Measurements from ENCODE around the gene CTDSP1.

CTDSP1 gene, protein sequence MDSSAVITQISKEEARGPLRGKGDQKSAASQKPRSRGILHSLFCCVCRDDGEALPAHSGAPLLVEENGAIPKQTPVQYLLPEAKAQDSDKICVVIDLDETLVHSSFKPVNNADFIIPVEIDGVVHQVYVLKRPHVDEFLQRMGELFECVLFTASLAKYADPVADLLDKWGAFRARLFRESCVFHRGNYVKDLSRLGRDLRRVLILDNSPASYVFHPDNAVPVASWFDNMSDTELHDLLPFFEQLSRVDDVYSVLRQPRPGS

DNA sequence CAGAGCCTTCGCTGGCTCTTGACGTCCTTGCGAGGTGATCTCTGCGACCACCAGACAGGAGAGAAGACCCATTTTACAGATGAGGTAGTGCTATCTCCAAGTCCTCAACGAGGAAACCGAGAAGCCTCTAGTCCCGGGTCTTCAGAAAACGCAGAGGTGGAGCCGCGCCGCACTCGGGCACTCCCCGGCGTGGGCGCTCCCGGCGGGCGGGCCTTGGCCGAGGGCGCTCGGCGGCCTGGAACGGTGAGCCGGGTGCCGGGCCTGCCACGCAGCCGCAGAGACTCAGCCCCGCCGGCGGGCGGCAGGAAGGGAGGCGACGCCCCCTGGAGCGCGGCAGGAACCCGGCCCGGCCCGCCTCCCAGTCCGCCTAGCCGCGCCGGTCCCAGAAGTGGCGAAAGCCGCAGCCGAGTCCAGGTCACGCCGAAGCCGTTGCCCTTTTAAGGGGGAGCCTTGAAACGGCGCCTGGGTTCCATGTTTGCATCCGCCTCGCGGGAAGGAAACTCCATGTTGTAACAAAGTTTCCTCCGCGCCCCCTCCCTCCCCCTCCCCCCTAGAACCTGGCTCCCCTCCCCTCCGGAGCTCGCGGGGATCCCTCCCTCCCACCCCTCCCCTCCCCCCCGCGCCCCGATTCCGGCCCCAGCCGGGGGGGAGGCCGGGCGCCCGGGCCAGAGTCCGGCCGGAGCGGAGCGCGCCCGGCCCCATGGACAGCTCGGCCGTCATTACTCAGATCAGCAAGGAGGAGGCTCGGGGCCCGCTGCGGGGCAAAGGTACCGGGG, at the start of gene CTDSP1:
CTDSP1 (plus strand) TSS at position 478 of the 776 bp plus-strand sequence; CDS start at position 701, 223 bp downstream.
- H3K4me3 ChIP-seq (ENCODE audit: low read length) = peak within 1 kb of the TSS; percentile 74
- TF ChIP-seq, protein P1, sequence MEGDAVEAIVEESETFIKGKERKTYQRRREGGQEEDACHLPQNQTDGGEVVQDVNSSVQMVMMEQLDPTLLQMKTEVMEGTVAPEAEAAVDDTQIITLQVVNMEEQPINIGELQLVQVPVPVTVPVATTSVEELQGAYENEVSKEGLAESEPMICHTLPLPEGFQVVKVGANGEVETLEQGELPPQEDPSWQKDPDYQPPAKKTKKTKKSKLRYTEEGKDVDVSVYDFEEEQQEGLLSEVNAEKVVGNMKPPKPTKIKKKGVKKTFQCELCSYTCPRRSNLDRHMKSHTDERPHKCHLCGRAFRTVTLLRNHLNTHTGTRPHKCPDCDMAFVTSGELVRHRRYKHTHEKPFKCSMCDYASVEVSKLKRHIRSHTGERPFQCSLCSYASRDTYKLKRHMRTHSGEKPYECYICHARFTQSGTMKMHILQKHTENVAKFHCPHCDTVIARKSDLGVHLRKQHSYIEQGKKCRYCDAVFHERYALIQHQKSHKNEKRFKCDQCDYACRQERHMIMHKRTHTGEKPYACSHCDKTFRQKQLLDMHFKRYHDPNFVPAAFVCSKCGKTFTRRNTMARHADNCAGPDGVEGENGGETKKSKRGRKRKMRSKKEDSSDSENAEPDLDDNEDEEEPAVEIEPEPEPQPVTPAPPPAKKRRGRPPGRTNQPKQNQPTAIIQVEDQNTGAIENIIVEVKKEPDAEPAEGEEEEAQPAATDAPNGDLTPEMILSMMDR (conservative IDR thresholded peaks at IDR 0.05; ENCODE audit: low read depth, low read length) = no peak
- peak; percentile 87 for DNase-seq (ENCODE audit: low read depth)

DNA sequence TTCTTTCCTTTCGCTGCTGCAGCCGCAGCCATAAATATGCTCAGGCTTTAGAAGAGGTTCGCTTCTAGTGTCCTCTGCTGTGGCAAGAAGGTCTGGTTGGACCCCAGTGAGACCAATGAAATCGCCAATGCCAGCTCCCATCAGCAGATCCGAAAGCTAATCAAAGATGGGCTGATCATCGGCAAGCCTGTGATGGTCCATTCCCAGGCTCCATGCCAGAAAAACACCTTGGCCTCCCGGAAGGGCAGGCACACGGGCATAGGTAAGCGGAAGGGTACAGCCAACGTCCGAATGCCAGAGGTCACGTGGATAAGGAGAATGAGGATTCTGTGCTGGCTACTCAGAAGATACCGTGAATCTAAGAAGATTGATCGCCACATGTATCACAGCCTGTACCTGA, 45.6 kb upstream of the CTDSP1 start:
- H3K4me3 ChIP-seq (ENCODE audit: low read length) = no peak overlapping the region
- TF ChIP-seq, protein P1 (conservative IDR thresholded peaks at IDR 0.05; ENCODE audit: low read depth, low read length) = no peak
- no peak for DNase-seq (ENCODE audit: low read depth)

DNA sequence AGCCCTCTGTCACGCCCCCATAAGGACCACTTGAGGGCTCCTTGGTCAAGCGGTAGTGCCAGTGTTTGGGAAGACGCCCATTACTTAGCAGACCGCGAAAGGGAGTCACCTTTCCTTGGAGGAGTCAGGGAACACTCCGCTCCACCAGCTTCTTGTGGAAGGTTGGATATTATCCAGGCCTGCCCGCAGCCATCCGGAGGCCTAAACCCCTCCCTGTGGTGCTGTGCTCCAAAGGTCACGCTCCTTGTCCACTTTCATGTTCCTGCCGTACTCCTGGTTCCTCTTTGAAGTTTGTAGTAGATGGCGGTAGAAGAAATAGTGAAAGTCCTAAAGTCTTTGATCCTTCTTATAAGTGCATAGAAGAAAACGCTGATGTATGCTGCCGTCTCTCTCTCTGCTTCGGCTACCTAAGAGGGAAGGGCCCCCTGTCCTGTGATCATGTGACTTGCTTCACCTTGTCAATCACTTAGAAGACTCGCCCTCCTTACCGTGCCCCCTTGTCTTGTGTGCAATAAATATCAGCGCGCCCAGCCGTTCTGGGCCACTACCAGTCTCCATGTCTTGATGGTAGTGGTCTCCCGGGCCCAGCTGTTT, 44.7 kb upstream of the CTDSP1 start:
- DNase-seq (ENCODE audit: low read depth) = no peak
- TF ChIP-seq, protein P1 (conservative IDR thresholded peaks at IDR 0.05; ENCODE audit: low read depth, low read length) = no peak
- H3K4me3 ChIP-seq (ENCODE audit: low read length) = no peak overlapping the region

DNA sequence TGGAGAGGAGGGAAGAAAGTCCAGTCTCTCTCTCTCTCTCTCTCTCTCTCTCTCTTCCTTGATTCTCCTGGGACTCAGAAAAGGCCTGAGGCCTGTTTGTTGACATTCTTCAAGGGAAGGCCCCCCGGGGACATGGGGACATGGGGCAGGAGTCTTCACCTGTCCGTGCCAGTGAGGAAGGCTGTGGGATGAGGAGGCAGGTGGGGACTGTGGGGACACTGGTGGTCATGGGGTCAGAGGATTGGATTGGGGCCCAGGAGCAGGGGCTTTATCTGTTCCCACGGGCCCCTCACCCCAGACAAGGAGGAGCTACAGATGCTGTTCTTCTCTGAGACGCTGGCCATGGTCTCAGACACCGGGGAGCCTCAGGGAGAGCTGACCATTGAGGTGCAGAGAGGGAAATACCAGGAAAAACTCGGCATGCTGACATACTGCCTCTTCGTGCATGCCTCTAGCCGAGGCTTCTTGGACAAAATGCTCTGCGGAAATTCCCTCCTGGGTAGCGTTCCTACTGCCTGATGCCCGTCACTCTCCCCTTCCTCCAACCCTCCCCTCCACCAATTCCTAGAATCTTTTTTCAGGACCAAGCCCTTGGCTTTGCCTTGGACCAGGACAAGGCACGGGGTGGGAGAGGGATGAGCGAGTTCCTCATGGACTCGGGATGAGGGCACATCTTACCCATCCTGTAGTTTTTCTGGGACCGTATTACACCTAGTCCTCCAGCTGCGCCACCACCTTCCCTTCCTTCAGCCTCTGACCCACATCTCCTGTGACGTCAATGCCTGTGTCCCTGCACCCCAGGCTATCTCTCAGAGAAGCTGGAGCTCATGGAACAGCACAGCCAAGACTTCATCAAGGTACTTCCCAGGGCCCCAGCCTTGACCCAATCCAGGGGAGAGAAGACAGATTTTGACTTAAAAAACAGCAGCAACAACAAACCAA, 42.2 kb upstream of the CTDSP1 start:
- TF ChIP-seq, protein P1 (conservative IDR thresholded peaks at IDR 0.05; ENCODE audit: low read depth, low read length) = no peak
- DNase-seq (ENCODE audit: low read depth) = no peak
- H3K4me3 ChIP-seq (ENCODE audit: low read length) = no peak overlapping the region

DNA sequence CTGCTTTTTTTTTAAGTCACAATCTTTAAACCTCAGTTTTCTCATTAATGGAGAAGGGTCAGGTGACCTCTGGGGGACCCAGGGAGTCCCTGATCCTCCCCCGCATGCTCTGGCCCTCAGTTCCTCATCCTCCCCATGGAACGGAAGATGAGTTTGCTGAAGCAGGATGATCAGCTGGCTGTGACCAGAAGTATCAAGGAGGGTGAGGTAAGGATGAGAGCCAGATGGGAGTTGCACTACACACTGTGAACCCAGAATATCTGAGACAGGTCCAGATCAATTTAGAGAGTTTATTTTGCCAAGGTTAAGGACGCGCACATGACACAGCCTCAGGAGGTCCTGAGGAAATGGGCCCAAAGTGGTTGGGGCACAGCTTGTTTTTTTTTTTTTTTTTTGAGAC, 39.2 kb upstream of the CTDSP1 start:
- TF ChIP-seq, protein P1 (conservative IDR thresholded peaks at IDR 0.05; ENCODE audit: low read depth, low read length) = no peak

DNA sequence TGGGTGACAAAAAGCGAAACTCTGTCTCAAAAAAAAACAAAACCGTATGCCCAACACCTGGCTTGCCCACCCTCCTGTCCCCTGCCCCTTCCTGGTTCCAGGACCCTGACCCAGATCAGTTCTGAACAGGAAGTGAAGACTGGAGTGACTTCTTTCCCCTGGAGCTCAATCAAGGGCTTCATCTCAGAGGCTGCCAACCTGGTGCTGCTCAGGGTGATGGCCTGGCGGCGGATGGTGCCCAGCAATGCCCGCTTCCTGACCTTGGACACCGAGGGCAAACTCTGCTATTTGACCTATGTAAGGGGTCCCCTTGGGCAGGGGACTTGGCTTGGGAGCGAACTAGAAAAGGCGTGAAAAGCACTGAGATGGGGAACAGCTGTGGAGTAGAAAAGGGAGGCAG, 37.1 kb upstream of the CTDSP1 start:
- DNase-seq (ENCODE audit: low read depth) = no peak
- TF ChIP-seq, protein P1 (conservative IDR thresholded peaks at IDR 0.05; ENCODE audit: low read depth, low read length) = no peak
- no peak overlapping the region for H3K4me3 ChIP-seq (ENCODE audit: low read length)

More for the DNA sequence above, 39.2 kb upstream of the CTDSP1 start:
- no peak overlapping the region for H3K4me3 ChIP-seq (ENCODE audit: low read length)
- no peak for DNase-seq (ENCODE audit: low read depth)

Data from retinal pigment epithelial cell (primary cell).